Immature natural killer cell (primary cell): ENCODE data around the gene PDE4A. TPM values are rescaled to one million over a fixed set of nuclear protein-coding genes. Genes with fewer than 3 reads are reported as not detected.

ENCODE experiments used
- DNase-seq, 3 donors: peaks; one replicate each; pipeline ENCODE4 v3.0.0; 2022; ENCODE audit warnings: mixed read lengths in 1 of 3
- H3K27ac Mint-ChIP-seq, 6 donors: one replicate each; pipeline ENCODE4 v1.8.0; 2020; ENCODE audit warnings: mixed read lengths in 6 of 6, mild to moderate bottlenecking in 5 of 6, inconsistent platforms in 4 of 6, moderate library complexity in 3 of 6
- H3K27me3 Mint-ChIP-seq, 3 donors: one replicate each; pipeline ENCODE4 v1.8.0; 2020 to 2021; ENCODE audit warnings: low read depth in 3 of 3, mild to moderate bottlenecking in 3 of 3, mixed read lengths in 3 of 3, moderate library complexity in 3 of 3, inconsistent platforms in 1 of 3
- H3K36me3 Mint-ChIP-seq, 3 donors: one replicate each; pipeline ENCODE4 v1.8.0; 2020; ENCODE audit warnings: mixed read lengths in 3 of 3, inconsistent platforms in 2 of 3, mild to moderate bottlenecking in 2 of 3
- H3K4me1 Mint-ChIP-seq, 2 donors: one replicate each; pipeline ENCODE4 v1.8.0; 2020; ENCODE audit warnings: inconsistent platforms in 2 of 2, mild to moderate bottlenecking in 2 of 2, mixed read lengths in 2 of 2, moderate library complexity in 1 of 2
- H3K4me3 Mint-ChIP-seq, 5 donors: one replicate each; pipeline ENCODE4 v1.8.0; 2020; ENCODE audit warnings: mild to moderate bottlenecking in 5 of 5, mixed read lengths in 5 of 5, inconsistent platforms in 3 of 5, moderate library complexity in 3 of 5
- H3K9me3 Mint-ChIP-seq, 6 donors: one replicate each; pipeline ENCODE4 v1.8.0; 2020; ENCODE audit warnings: mild to moderate bottlenecking in 6 of 6, mixed read lengths in 6 of 6, inconsistent platforms in 4 of 6, moderate library complexity in 3 of 6
- polyA plus RNA-seq, 3 donors: library from polyadenylated mRNA; unstranded; fragments of 300-500 nt; fragmentation: Illumina TruSeq; gene quantifications; one replicate each; pipeline ENCODE4 v1.2.3, GENCODE V29; 2021

Gene PDE4A
- polyA plus RNA-seq, 3 donors from 2014 or later = 10.4 to 22.6 (median 11.1) TPM

DNA sequence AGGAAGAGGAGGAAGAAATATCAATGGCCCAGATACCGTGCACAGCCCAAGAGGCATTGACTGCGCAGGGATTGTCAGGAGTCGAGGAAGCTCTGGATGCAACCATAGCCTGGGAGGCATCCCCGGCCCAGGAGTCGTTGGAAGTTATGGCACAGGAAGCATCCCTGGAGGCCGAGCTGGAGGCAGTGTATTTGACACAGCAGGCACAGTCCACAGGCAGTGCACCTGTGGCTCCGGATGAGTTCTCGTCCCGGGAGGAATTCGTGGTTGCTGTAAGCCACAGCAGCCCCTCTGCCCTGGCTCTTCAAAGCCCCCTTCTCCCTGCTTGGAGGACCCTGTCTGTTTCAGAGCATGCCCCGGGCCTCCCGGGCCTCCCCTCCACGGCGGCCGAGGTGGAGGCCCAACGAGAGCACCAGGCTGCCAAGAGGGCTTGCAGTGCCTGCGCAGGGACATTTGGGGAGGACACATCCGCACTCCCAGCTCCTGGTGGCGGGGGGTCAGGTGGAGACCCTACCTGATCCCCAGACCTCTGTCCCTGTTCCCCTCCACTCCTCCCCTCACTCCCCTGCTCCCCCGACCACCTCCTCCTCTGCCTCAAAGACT lies 46.9 kb downstream of the PDE4A start:
- Mint-ChIP-seq H3K9me3 (no peaks in the 10 kb centered on the region), H3K4me1 (peaks cover 0 to 3% of the 10 kb centered on the region in 2 donors), H3K27ac (no peak overlapping the region), H3K4me3 (no peak overlapping the region), H3K27me3 (peaks cover 0 to 6% (median 3%) of the 10 kb centered on the region in 3 donors), H3K36me3 (peaks cover 5 to 7% (median 7%) of the 10 kb centered on the region in 3 donors)
- DNase-seq = no peak

DNA sequence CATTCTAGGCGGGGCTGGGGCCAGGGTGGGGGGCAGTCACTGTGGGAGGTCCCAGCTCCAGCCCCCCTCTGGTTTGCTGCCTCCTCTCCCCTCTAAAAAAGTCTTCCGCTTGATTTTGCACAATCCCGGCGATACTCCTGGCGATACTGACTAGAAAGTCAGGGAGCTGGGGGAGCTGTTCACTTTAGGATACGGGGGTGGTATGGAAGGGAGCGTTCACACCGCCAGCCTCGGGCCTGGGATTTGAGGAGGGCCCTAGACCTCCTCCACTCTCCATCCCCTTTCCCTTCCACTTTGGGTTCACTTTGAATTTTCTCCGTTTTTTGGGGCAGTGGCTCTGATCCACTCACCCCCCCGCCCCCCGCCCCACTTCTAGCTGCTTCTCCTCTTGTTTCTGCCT lies 47.8 kb downstream of the PDE4A start:
- H3K9me3 Mint-ChIP-seq = no peaks in the 10 kb centered on the region
- no peak overlapping the region for H3K27ac Mint-ChIP-seq
- peaks cover 0 to 5% (median 3%) of the 10 kb centered on the region in 3 donors for H3K27me3 Mint-ChIP-seq

DNA sequence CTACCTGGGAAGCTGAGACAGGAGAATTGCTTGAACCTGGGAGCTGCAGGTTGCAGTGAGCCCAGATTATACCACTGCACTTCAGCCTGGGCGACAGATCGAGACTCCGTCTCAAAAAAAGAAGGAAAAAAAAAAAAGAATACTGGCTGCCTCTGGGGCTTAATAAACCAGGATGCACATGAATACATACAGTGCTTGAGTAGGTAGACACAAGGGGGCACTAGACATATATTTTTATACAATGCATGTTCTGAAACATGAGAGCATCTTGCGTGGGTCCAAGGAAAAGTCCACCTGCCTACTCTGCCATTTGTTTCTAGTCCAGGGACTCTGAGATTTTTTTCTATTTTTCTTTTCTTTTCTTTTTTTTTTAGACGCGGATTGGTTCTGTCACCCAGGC lies 51.6 kb downstream of the PDE4A start:
- Mint-ChIP-seq H3K36me3 (peaks cover under 1 to 1% (median under 1%) of the 10 kb centered on the region in 3 donors), H3K27me3 (peaks cover 0 to 5% (median 3%) of the 10 kb centered on the region in 3 donors), H3K4me1 (peaks cover 0 to 1% of the 10 kb centered on the region in 2 donors), H3K9me3 (no peaks in the 10 kb centered on the region), H3K4me3 (no peak overlapping the region), H3K27ac (no peak overlapping the region)
- DNase-seq = peak; percentile 10 to 31 (median 19)

More for the DNA sequence above, 47.8 kb downstream of the PDE4A start:
- no peak for DNase-seq
- peaks cover 0 to 1% of the 10 kb centered on the region in 2 donors for H3K4me1 Mint-ChIP-seq
- no peak overlapping the region for H3K4me3 Mint-ChIP-seq
- H3K36me3 Mint-ChIP-seq = peaks cover 5 to 7% (median 7%) of the 10 kb centered on the region in 3 donors

DNA sequence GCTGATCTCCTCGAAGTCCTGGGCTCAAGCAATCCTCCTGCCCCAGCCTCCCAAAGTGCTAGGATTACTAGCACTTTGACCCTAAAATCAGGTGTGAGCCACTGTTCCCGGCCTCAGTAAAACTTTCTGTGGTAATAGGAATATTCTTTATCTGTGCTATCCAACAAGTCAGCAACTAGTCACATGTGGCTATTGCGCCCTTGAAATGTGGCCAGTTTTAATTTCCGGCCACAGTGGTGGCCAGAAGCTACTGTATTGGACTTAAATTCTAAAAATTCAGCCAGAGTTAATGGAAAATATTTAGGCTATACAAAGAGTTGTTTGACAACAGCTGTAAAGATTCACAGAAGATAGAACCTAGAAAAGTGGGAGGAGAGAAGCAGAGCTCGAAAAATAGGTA lies 52.9 kb downstream of the PDE4A start:
- Mint-ChIP-seq H3K9me3 (no peaks in the 10 kb centered on the region), H3K27ac (no peak overlapping the region), H3K4me3 (no peak overlapping the region), H3K36me3 (no peaks in the 10 kb centered on the region), H3K27me3 (peaks cover 0 to 5% (median 3%) of the 10 kb centered on the region in 3 donors), H3K4me1 (peaks cover 4% of the 10 kb centered on the region in 2 donors)
- no peak for DNase-seq

DNA sequence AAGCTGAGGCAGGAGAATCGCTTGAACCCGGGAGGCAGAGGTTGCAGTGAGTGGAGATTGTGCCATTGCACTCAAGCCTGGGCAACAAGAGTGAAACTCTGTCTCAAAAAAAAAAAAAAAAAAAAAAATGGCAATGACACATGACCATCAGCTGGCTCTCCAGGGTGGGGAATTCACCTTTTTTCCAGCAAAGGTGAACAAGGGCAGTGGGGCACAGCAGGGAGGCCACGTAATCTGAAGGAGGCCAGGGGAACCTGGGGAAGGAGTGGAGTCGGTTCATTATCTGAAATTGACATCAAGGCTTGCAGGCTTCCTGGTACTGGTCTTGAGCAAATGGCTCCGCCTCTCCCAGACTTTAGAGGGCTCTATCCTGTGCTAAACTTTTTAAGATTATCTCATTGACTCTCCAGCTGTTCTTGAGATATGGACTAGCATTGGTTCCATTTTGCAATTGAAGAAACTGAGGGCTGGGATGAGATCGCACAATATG lies 54.7 kb downstream of the PDE4A start:
- no peak for DNase-seq
- no peaks in the 10 kb centered on the region for H3K36me3 Mint-ChIP-seq
- H3K9me3 Mint-ChIP-seq = no peaks in the 10 kb centered on the region
- H3K27me3 Mint-ChIP-seq = peaks cover 0 to 6% (median 0%) of the 10 kb centered on the region in 3 donors
- peaks cover 18 to 21% of the 10 kb centered on the region in 2 donors for H3K4me1 Mint-ChIP-seq
- no peak overlapping the region for H3K4me3 Mint-ChIP-seq
- H3K27ac Mint-ChIP-seq = no peak overlapping the region

DNA sequence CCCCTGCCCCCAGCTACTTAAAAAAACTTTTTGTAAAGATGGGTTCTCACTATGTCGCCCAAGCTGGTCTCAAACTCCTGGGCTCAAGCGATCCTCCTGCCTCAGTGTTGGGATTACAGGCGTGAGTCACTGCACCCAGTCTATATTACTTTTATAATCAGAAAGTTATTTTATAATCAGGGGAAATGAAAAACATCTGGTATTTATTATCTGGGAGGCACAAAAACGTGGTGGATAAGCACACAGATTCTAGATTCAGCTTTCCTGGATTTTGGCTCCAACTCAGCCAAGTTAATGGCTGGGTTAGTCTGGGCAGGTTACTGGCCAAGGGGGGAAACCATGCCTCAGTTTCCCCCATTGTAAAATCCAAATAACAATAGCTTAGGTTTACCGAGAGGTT lies 58.1 kb downstream of the PDE4A start:
- H3K4me3 Mint-ChIP-seq = peak overlapping the region; percentile 26 to 79 (median 69)
- no peaks in the 10 kb centered on the region for H3K36me3 Mint-ChIP-seq
- DNase-seq = peak in 1 of 3 donors; percentile 12
- H3K4me1 Mint-ChIP-seq = peaks cover 19 to 24% of the 10 kb centered on the region in 2 donors
- H3K27ac Mint-ChIP-seq = peak overlapping the region in 1 of 6 donors; percentile 49
- H3K9me3 Mint-ChIP-seq = no peaks in the 10 kb centered on the region
- peaks cover 0 to 4% (median 3%) of the 10 kb centered on the region in 3 donors for H3K27me3 Mint-ChIP-seq

DNA sequence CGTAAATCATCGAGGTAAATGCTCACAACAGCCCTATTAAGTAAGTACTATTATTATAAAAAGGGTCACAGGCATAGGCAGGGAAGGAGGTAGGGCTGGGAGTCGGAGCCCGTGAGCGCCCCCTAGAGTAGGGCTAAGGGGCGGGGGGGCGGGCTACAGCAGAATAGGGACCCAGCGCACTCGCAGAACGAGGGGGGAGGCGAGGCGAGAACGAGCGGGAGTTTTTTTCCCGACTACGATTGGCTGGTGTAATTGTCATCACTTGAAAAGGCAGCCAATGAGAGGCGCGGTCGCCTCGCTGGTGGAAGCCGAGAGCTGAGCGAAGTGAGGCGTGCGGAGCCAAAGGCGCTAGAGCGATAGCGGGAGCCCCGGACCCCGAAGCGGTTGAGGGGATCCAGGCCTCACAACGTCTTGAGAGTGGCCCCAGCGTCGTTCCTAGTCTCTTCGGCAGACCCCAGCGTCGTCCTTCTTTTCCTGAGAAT lies 58.6 kb downstream of the PDE4A start:
- Mint-ChIP-seq H3K4me3 (peak overlapping the region; percentile 65 to 79 (median 72)), H3K4me1 (peaks cover 19 to 26% of the 10 kb centered on the region in 2 donors), H3K27me3 (peaks cover 0 to 3% (median 2%) of the 10 kb centered on the region in 3 donors), H3K36me3 (no peaks in the 10 kb centered on the region), H3K27ac (peak overlapping the region in 5 of 6 donors; percentile 47 to 88 (median 65)), H3K9me3 (no peaks in the 10 kb centered on the region)
- peak; percentile 87 to 88 (median 88) for DNase-seq

DNA sequence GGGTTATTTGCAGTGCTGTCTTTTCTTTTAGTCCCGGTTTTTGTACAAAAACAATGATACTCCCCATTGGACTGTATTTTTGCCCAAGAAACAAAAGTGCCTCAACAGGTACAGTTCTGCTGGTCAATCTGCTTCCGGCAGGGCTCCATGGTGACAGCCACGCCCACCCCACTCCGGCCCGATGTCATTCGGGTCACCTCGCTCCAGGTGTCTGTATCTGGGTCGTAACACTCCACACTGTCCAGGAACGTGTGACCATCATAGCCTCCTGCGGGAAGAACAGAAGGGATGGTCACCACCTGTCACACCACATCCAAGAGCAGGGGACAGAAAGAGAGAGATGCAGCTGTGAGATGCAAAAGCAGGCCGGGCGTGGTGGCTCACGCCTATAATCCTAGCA lies 66.2 kb downstream of the PDE4A start:
- Mint-ChIP-seq H3K4me3 (no peak overlapping the region), H3K27ac (peak overlapping the region in 1 of 6 donors; percentile 40), H3K4me1 (peaks cover 5 to 7% of the 10 kb centered on the region in 2 donors), H3K27me3 (peaks cover 0 to 3% (median 1%) of the 10 kb centered on the region in 3 donors), H3K36me3 (peaks cover 0 to 12% (median 3%) of the 10 kb centered on the region in 3 donors), H3K9me3 (no peaks in the 10 kb centered on the region)
- no peak for DNase-seq

DNA sequence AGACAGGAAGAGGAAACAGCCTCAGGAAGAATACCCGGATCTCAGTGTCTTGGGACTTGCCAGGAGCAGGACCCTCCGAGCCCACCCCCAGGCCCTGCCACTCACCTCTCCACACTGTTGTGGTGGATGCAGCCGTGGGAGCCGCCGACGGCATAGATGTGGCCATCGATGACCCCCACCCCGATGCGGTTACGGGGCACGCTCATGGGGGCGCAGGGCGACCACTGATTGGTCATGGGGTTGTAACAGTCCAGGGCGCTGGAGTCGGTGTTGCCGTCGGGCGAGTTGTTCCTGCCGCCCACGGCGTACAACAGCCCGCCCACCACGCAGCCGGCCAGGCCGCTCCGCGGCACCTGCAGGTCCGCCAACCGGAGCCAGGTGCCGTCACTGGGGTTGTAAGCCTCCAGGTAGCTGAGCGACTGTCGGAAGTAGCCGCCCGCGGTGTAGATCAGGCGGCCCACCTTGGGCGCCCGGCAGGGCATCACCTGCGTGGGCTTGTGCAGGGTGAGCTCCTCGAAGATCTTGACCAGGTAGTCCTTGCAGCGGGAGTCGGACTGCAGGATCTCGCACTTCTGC lies 71.2 kb downstream of the PDE4A start:
- Mint-ChIP-seq H3K4me3 (no peak overlapping the region), H3K36me3 (peaks cover 1 to 8% (median 3%) of the 10 kb centered on the region in 3 donors), H3K27ac (no peak overlapping the region), H3K27me3 (peaks cover 0 to 1% (median 0%) of the 10 kb centered on the region in 3 donors), H3K4me1 (peaks cover 0 to 8% of the 10 kb centered on the region in 2 donors), H3K9me3 (no peaks in the 10 kb centered on the region)
- no peak for DNase-seq

DNA sequence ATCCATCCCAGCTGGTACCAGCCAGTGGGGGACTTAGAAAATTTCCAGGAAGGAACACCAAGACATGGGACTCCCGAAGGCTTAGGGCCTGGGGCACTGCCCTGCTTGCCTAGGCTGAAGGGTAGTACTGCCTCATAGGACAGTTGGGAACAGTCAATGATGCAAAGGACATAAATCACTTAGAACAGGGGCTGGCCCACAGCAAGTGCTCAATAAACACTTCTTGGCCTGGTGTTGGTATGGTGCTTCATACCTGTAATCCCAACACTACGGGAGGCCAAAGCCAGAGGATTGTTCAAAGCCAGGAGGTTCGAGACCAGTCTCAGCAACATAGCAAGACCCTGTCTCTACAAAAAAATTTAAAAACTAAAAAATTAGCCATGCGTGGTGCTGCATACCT lies 77.0 kb downstream of the PDE4A start:
- DNase-seq = no peak
- Mint-ChIP-seq H3K4me3 (peak overlapping the region in 3 of 5 donors; percentile 9 to 57 (median 54)), H3K27me3 (peaks cover 2 to 10% (median 6%) of the 10 kb centered on the region in 3 donors), H3K9me3 (no peaks in the 10 kb centered on the region), H3K36me3 (peaks cover 5 to 6% (median 6%) of the 10 kb centered on the region in 3 donors), H3K4me1 (peaks cover 37 to 41% of the 10 kb centered on the region in 2 donors), H3K27ac (peak overlapping the region; percentile 56 to 92 (median 82))

DNA sequence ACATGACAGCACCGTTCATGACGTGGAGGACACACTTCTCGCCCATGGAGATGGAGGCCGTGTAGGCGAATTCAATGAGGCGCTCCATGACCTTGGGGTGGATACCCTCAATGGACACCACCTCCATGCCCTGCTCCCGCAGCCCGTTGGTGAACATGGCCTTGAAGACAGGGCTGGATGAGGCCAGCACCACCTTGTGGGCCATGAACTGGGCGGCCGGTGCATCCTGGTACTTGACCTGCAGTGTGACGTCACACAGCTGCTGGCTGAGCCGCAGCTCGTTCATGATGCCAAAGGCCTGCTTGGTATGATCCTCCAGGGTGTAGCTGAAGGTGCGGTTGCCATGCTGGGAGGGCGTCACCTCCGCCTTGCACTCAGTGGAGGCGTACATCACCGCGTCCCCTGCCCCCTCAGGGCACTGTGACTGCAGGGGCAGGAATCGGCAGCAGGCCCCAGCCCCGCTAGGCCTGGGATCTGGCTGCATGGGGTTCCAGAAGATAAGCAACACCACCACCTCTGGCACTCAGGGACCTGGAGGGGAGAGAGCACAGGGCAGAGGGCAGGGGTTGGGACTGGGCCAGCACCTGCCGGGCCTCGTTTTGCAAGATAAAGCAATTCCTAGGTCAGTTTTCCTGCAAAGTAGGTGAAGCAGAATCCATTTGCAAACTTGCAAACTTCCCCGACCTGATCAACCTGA lies 79.4 kb downstream of the PDE4A start:
- Mint-ChIP-seq H3K4me1 (peaks cover 41 to 43% of the 10 kb centered on the region in 2 donors), H3K4me3 (peak overlapping the region; percentile 63 to 78 (median 74)), H3K27ac (peak overlapping the region; percentile 88 to 98 (median 92)), H3K27me3 (peaks cover 5 to 15% (median 15%) of the 10 kb centered on the region in 3 donors), H3K9me3 (no peaks in the 10 kb centered on the region), H3K36me3 (peaks cover 5 to 6% (median 6%) of the 10 kb centered on the region in 3 donors)
- no peak for DNase-seq

DNA sequence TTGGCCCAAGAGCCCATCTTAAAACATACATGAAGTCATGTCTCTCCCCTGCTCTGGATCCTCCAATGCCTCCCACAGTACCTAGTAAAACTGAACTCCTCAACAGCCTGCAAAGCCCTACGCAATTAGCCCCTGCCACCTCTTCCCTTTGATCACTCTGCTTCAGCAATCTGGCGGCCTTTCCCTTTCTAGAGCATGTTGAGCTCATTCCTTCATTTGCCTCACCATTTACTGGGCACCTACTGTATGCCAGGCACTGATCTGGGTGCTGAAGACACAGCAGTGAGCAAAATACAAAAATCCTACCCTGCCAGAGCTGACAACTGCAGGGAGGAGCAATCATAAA lies 79.9 kb downstream of the PDE4A start:
- Mint-ChIP-seq H3K4me3 (peak overlapping the region; percentile 63 to 78 (median 69)), H3K9me3 (no peaks in the 10 kb centered on the region), H3K27me3 (peaks cover 5 to 16% (median 15%) of the 10 kb centered on the region in 3 donors), H3K4me1 (peaks cover 42 to 43% of the 10 kb centered on the region in 2 donors), H3K27ac (peak overlapping the region; percentile 6 to 94 (median 83)), H3K36me3 (peaks cover 5 to 6% (median 6%) of the 10 kb centered on the region in 3 donors)
- no peak for DNase-seq

DNA sequence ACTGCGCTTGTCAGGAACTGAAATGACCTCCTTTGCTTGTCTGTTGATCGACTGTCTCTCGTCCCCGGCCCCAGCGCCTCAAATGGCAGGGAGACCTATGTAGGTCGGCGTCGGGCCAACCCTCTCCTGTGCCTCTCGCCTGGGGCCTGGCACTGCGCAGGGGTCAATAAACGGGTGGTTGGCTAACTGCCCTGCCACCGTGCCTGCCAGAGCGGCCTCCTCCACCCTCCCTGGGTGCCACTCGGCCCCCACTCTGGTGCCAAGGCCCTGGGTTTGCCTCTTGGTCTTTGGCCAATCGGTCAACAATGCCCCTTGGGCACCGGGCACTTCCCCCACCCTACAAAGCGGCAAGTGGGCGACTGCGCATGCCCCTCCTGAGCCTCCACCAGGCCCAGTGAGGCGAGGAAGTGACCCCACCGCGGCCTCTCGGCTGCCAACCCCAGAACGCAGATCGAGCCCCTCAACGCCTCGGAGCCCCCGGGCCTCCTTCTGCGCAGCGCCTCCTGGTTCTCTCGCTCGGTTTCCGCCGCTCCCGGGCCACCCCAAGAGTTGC lies 81.7 kb downstream of the PDE4A start:
- DNase-seq = no peak
- Mint-ChIP-seq H3K9me3 (no peaks in the 10 kb centered on the region), H3K27ac (peak overlapping the region; percentile 83 to 93 (median 89)), H3K27me3 (peaks cover 11 to 21% (median 19%) of the 10 kb centered on the region in 3 donors), H3K36me3 (peaks cover 3 to 6% (median 5%) of the 10 kb centered on the region in 3 donors), H3K4me1 (peaks cover 48 to 52% of the 10 kb centered on the region in 2 donors), H3K4me3 (peak overlapping the region; percentile 83 to 90 (median 88))
